ENCODE results near the gene MICU1. TPM values are rescaled to one million over a fixed set of nuclear protein-coding genes. Genes with fewer than 3 reads are reported as not detected.
A peak's percentile ranks its signal among the peaks of the same experiment; 100 is the strongest.

The MICU1 gene
- total and polyA plus RNA-seq, 9 donors = 29.9 to 117 (median 44.5) TPM

DNA sequence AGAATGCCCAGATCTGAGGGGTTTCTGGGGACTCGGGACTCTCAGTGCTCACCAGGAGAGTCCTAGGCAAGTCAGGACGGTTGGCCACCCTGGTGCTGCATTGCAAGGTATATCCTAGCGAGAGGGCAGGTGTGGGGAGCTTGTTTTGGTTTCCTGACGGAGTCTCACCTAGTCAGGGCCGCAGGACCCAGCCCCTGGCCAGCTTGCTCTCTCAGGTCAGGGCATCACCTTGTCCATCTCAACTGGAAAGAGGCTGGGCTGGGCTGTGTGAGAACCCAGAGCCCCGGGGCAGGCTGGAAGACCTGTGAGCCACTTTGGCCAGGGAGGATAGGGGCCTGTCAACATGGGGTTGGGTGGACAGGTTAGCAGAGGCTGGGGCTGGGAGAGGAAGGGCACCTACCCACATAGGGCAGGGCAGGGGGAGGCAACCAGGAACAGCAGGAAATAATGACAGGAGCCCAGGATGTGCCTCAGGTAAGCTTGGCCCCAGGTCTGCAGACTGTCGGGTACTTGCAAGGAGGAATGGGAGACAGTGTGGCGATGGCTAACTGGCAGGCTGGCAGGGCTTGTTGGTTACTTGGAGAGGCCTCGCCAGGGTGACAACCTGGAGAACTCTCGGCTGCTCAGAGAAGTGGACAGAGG, 302.6 kb downstream of the MICU1 start:
- Histone ChIP-seq H3K27me3 (no peaks in the 10 kb centered on the region), H3K9me3 (no peaks in the 10 kb centered on the region), H3K4me1 (ENCODE audit: insufficient read depth) (peaks cover 28% of the 10 kb centered on the region), H3K36me3 (no peaks in the 10 kb centered on the region), H3K4me3 (no peak overlapping the region), H3K27ac (peak overlapping the region in 1 of 2 donors; percentile 35)
- 95 to 96% (median 96%) methylated on average over 10 of the region's 10 CpGs for WGBS, 3 donors
- DNase-seq = no peak
- intact Hi-C loops (cut with DNase I) = loop anchor here in 2 of 4 donors (10.0 kb wide), 3 partner anchors 48 to 358 kb away; partner anchors contain the start of genes CHST3 (in 1 of the 2) and DDIT4 (in 1 of the 2)
- TF ChIP-seq, protein P1, sequence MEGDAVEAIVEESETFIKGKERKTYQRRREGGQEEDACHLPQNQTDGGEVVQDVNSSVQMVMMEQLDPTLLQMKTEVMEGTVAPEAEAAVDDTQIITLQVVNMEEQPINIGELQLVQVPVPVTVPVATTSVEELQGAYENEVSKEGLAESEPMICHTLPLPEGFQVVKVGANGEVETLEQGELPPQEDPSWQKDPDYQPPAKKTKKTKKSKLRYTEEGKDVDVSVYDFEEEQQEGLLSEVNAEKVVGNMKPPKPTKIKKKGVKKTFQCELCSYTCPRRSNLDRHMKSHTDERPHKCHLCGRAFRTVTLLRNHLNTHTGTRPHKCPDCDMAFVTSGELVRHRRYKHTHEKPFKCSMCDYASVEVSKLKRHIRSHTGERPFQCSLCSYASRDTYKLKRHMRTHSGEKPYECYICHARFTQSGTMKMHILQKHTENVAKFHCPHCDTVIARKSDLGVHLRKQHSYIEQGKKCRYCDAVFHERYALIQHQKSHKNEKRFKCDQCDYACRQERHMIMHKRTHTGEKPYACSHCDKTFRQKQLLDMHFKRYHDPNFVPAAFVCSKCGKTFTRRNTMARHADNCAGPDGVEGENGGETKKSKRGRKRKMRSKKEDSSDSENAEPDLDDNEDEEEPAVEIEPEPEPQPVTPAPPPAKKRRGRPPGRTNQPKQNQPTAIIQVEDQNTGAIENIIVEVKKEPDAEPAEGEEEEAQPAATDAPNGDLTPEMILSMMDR (IDR thresholded peaks at IDR 0.05) = no peak

DNA sequence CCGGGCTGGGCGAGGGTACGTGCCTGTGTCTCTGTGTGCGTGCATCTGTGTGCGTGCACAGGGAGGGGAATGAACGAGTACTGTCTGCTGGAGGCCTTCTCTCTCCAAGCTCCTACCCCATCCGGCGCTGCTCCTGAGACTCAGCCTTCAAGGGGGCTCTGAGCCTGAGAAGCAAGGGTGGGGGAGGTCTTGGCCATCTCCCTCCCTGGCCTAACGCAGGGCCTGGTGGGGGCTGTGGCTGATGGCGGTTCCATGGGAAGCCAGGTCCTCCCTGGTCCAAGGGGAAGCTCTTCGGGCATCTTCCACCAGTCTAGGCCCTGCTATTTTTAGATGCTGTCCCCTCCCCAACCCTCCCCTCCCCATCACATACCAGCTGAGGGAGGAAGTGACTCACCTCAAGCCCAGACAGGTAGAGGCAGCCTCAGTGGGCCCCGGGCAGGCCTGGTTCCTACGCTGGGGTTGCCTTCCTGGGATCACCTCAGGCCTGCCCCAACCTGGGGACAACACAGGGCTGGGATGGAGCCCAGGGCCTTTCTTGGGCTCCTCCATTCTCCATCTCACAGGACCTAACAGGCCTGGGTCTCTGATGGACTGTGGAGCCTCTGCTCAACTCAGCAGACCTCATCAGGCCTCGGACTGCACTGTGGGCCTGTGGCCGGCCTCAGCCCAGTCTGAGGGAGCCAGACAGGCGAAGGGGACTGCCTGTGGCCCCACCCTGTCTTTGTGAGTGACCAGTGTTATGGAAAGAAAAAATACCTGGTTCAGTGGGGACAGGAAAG, 303.4 kb downstream of the MICU1 start:
- Histone ChIP-seq H3K4me1 (ENCODE audit: insufficient read depth) (peaks cover 25% of the 10 kb centered on the region), H3K27ac (peak overlapping the region in 1 of 2 donors; percentile 49), H3K27me3 (no peaks in the 10 kb centered on the region), H3K4me3 (no peak overlapping the region), H3K9me3 (no peaks in the 10 kb centered on the region), H3K36me3 (no peaks in the 10 kb centered on the region)
- TF ChIP-seq POLR2A (IDR thresholded peaks at IDR 0.05) (no peak), EP300 (IDR thresholded peaks at IDR 0.05) (no peak)
- TF ChIP-seq, protein P1 (IDR thresholded peaks at IDR 0.05) = no peak
- 95% methylated on average over 15 to 16 of the region's 16 CpGs for WGBS, 3 donors
- intact Hi-C loops (cut with DNase I) = loop anchor here in 2 of 4 donors (10.0 kb wide), 3 partner anchors 48 to 358 kb away; partner anchors contain the start of genes CHST3 (in 1 of the 2) and DDIT4 (in 1 of the 2)
- DNase-seq = no peak

GRCh38 chr10:72322030-72322279, 303.9 kb downstream of the MICU1 start:
- Histone ChIP-seq H3K4me1 (ENCODE audit: insufficient read depth) (peaks cover 28% of the 10 kb centered on the region), H3K27ac (peak overlapping the region in 1 of 2 donors; percentile 88), H3K4me3 (no peak overlapping the region), H3K9me3 (no peaks in the 10 kb centered on the region), H3K36me3 (no peaks in the 10 kb centered on the region), H3K27me3 (no peaks in the 10 kb centered on the region)
- intact Hi-C loops (cut with DNase I) = loop anchor here in 2 of 4 donors (10.0 kb wide), 3 partner anchors 47 to 357 kb away; partner anchors contain the start of genes CHST3 (in 1 of the 2) and DDIT4 (in 1 of the 2)
- WGBS, 3 donors = 95 to 96% (median 96%) methylated on average over 3 of the region's 3 CpGs
- DNase-seq = no peak
- TF ChIP-seq, protein P1 (IDR thresholded peaks at IDR 0.05) = no peak
- no peak for TF ChIP-seq POLR2A (IDR thresholded peaks at IDR 0.05)
- TF ChIP-seq EP300 (IDR thresholded peaks at IDR 0.05) = no peak

GRCh38 chr10:72321248-72322029, 304.4 kb downstream of the MICU1 start:
- Histone ChIP-seq H3K9me3 (no peaks in the 10 kb centered on the region), H3K36me3 (no peaks in the 10 kb centered on the region), H3K27me3 (no peaks in the 10 kb centered on the region), H3K4me3 (no peak overlapping the region), H3K4me1 (ENCODE audit: insufficient read depth) (peaks cover 31% of the 10 kb centered on the region), H3K27ac (peak overlapping the region; percentile 33 to 88)
- TF ChIP-seq, protein P1 (IDR thresholded peaks at IDR 0.05) = no peak
- TF ChIP-seq POLR2A (IDR thresholded peaks at IDR 0.05) (no peak), EP300 (IDR thresholded peaks at IDR 0.05) (no peak)
- intact Hi-C loops (cut with DNase I) = loop anchor here in 2 of 4 donors (10.0 kb wide), 3 partner anchors 47 to 357 kb away; partner anchors contain the start of genes CHST3 (in 1 of the 2) and DDIT4 (in 1 of the 2)
- WGBS, 3 donors = 76 to 82% (median 78%) methylated on average over 13 of the region's 13 CpGs
- peak in 3 of 5 donors; percentile 44 to 56 (median 46) for DNase-seq

Measured in ovary (tissue), 9 donors.